DOHH2 (cell line): ENCODE results near the gene NOXO1.

Source experiments
- EZH2phosphoT487 ChIP-seq: fragments of 200-600 bp; sonication (generic); IDR thresholded peaks from 2 replicates; pipeline ENCODE4 v1.6.1; 2017; ENCODE audit warnings: borderline replicate concordance, mild to moderate bottlenecking, antibody characterized with exemption, low read length, moderate library complexity, mixed read lengths
- TF ChIP-seq, protein P1 (sequence below): fragments of 200-600 bp; sonication (generic); IDR thresholded peaks from one replicate; pipeline ENCODE4 v1.5.1; 2014; ENCODE audit warnings: antibody characterized with exemption, mild to moderate bottlenecking, low read depth, low read length; ENCODE audit not compliant: poor library complexity, severe bottlenecking

DNA sequence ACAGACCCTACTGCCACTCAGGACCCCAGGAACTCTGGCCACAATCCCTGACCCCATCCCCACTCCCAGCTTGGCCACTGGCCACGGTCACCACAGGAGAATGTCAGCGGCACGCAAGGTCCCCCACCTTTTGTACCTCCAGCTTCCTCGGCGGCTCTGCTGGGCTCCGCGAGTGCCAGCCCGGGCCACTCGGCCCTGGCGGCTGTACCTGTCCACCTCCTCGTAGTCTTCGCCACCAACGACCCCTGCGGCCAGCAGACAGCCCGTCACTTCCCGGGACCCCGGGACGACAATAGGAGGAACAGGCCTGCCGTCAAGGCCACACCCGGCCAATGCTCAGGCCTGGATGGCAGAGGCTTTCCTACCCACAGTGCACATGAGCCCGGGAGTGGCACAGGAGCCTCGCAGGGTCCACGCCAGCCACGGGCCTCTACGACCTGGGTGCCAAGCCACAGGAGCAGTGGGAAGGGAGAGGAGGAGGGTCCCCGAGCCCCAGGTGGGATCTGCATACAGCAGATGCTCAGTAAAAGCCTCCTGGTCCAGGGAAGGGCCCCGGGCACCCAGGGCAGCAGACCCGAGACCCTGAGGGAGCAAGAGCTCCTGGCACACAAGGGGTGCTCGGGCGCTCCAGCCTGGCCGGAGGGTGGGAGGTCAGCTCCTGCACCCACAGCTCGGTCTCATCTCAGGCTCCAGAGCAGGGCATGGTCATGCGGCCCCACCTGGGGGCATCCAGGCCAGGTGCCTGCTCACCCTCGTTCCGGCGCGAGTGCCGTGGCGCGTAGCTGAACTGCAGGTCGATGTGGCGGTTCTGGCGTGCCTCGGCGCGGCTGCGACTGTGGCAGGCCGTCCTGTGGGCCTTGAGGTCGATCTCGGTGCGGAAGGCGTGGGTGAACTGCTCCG is 20.4 kb upstream of the NOXO1 start:
- TF ChIP-seq, protein P1, sequence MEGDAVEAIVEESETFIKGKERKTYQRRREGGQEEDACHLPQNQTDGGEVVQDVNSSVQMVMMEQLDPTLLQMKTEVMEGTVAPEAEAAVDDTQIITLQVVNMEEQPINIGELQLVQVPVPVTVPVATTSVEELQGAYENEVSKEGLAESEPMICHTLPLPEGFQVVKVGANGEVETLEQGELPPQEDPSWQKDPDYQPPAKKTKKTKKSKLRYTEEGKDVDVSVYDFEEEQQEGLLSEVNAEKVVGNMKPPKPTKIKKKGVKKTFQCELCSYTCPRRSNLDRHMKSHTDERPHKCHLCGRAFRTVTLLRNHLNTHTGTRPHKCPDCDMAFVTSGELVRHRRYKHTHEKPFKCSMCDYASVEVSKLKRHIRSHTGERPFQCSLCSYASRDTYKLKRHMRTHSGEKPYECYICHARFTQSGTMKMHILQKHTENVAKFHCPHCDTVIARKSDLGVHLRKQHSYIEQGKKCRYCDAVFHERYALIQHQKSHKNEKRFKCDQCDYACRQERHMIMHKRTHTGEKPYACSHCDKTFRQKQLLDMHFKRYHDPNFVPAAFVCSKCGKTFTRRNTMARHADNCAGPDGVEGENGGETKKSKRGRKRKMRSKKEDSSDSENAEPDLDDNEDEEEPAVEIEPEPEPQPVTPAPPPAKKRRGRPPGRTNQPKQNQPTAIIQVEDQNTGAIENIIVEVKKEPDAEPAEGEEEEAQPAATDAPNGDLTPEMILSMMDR, result no peak
- no peak for TF ChIP-seq EZH2phosphoT487
